Mammary epithelial cell (primary cell): ENCODE measurements around the gene NOTCH2.
"Not testable (repeated sequence)": the region's sequence is repeated elsewhere in the genome, so short reads cannot be mapped to it uniquely, and the experiment has no call there.

ENCODE experiments used
- EZH2 ChIP-seq: IDR thresholded peaks from 2 replicates; pipeline ENCODE4 v1.6.1; 2012; ENCODE audit warnings: low read length, inconsistent platforms, borderline replicate concordance
- TF ChIP-seq, protein P1 (sequence below), 2 donors: IDR thresholded peaks in 1 of 2; conservative IDR thresholded peaks in 1 of 2; 2 replicates each; pipeline ENCODE4 v1.5.1; 2011 to 2012; ENCODE audit warnings: inconsistent platforms in 2 of 2, low read length in 2 of 2, mild to moderate bottlenecking in 2 of 2, control low read depth in 1 of 2, low read depth in 1 of 2; ENCODE audit not compliant: insufficient read depth in 1 of 2; ENCODE audit errors: extremely low read depth in 1 of 2

DNA sequence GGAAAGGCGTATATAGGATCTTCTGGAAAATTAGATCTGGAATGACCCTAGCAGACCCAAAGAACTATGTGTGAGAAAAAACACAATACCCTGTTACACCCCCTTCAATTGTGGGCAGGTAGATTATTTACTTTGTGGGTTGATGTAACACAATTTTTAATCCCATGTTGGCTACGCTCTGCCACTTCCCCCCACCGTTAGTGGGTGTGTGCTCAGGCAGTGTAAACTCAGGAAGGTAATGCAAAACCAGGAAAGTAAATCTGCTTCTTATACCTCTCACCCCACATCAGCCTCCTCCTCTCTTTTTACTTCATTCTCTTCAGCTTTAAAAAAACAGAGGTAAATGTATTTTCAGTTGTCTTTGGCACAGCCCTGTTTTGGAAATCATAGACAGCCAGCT lies 43.7 kb upstream of the NOTCH2 start:
- TF ChIP-seq, protein P1, sequence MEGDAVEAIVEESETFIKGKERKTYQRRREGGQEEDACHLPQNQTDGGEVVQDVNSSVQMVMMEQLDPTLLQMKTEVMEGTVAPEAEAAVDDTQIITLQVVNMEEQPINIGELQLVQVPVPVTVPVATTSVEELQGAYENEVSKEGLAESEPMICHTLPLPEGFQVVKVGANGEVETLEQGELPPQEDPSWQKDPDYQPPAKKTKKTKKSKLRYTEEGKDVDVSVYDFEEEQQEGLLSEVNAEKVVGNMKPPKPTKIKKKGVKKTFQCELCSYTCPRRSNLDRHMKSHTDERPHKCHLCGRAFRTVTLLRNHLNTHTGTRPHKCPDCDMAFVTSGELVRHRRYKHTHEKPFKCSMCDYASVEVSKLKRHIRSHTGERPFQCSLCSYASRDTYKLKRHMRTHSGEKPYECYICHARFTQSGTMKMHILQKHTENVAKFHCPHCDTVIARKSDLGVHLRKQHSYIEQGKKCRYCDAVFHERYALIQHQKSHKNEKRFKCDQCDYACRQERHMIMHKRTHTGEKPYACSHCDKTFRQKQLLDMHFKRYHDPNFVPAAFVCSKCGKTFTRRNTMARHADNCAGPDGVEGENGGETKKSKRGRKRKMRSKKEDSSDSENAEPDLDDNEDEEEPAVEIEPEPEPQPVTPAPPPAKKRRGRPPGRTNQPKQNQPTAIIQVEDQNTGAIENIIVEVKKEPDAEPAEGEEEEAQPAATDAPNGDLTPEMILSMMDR (conservative IDR thresholded peaks at IDR 0.05 in 1 of 2, IDR thresholded peaks at IDR 0.05 in 1 of 2; ENCODE audit: extremely low read depth in 1 of 2, insufficient read depth in 1 of 2, low read depth in 1 of 2, low read length in 2 of 2): not testable (repeated sequence)
- not testable (repeated sequence) for TF ChIP-seq EZH2
